Glutamatergic neuron (in vitro differentiated cells): ENCODE results near the gene SECISBP2. TPM values are rescaled to one million over a fixed set of nuclear protein-coding genes. Genes with fewer than 3 reads are reported as not detected.
A peak's percentile ranks its signal among the peaks of the same experiment; 100 is the strongest.

Experiments
- DNase-seq: peaks from one replicate; pipeline ENCODE4 v3.0.0; 2022
- H3K27ac Mint-ChIP-seq: one replicate; pipeline ENCODE4 v1.8.0; 2020; ENCODE audit warnings: mild to moderate bottlenecking, mixed read lengths, inconsistent platforms; ENCODE audit not compliant: unreplicated experiment
- H3K27me3 Mint-ChIP-seq: one replicate; pipeline ENCODE4 v1.8.0; 2020; ENCODE audit warnings: mild to moderate bottlenecking, moderate library complexity, mixed read lengths, inconsistent platforms; ENCODE audit not compliant: unreplicated experiment
- H3K36me3 Mint-ChIP-seq: one replicate; pipeline ENCODE4 v1.8.0; 2020; ENCODE audit warnings: mild to moderate bottlenecking, mixed read lengths, inconsistent platforms; ENCODE audit not compliant: unreplicated experiment
- H3K4me1 Mint-ChIP-seq: one replicate; pipeline ENCODE4 v1.8.0; 2020; ENCODE audit warnings: mild to moderate bottlenecking, low read depth, mixed read lengths, inconsistent platforms; ENCODE audit not compliant: unreplicated experiment
- H3K4me3 Mint-ChIP-seq: one replicate; pipeline ENCODE4 v1.8.0; 2020; ENCODE audit warnings: mild to moderate bottlenecking, mixed read lengths, inconsistent platforms; ENCODE audit not compliant: unreplicated experiment
- H3K9me3 Mint-ChIP-seq: one replicate; pipeline ENCODE4 v1.8.0; 2020; ENCODE audit warnings: mild to moderate bottlenecking, moderate library complexity, mixed read lengths, inconsistent platforms; ENCODE audit not compliant: unreplicated experiment
- CTCF ChIP-seq: fragments of 200-600 bp; sonication (generic); IDR thresholded peaks from one replicate; pipeline ENCODE4 v1.5.0; 2021; ENCODE audit not compliant: partially characterized antibody, unreplicated experiment
- total RNA-seq: library from RNA; stranded (reverse); fragmentation: NEBNext Ultra II Directional; extraction: Animal tissue kit (Norgen Biotek cat#: 25700); gene quantifications from one replicate; pipeline ENCODE4 v1.2.1, GENCODE V29; 2021; ENCODE audit not compliant: unreplicated experiment

Gene SECISBP2
- total RNA-seq, 1 donor from 2014 or later: 86.4 TPM

- DNase-seq: peak; percentile 49
- Mint-ChIP-seq H3K36me3 (peaks cover 9% of the 10 kb centered on the region), H3K4me3 (no peak overlapping the region), H3K4me1 (peaks cover 19% of the 10 kb centered on the region), H3K27me3 (peaks cover 8% of the 10 kb centered on the region), H3K27ac (no peak overlapping the region), H3K9me3 (peaks cover 12% of the 10 kb centered on the region)
- TF ChIP-seq CTCF: no peak
Measured at GRCh38 chr9:89372230-89372816, 54.0 kb downstream of the SECISBP2 start.

GRCh38 chr9:89372979-89373378 is 54.7 kb downstream of the SECISBP2 start:
- H3K36me3 Mint-ChIP-seq: peaks cover 11% of the 10 kb centered on the region
- H3K9me3 Mint-ChIP-seq: peaks cover 19% of the 10 kb centered on the region
- peaks cover 14% of the 10 kb centered on the region for H3K27me3 Mint-ChIP-seq
- H3K4me3 Mint-ChIP-seq: no peak overlapping the region
- no peak for TF ChIP-seq CTCF
- no peak overlapping the region for H3K27ac Mint-ChIP-seq
- DNase-seq: no peak
- H3K4me1 Mint-ChIP-seq: peaks cover 25% of the 10 kb centered on the region

GRCh38 chr9:89374176-89374575 is 55.9 kb downstream of the SECISBP2 start:
- peaks cover 18% of the 10 kb centered on the region for H3K36me3 Mint-ChIP-seq
- TF ChIP-seq CTCF: no peak
- no peak overlapping the region for H3K4me3 Mint-ChIP-seq
- H3K27me3 Mint-ChIP-seq: peaks cover 15% of the 10 kb centered on the region
- no peak for DNase-seq
- H3K4me1 Mint-ChIP-seq: peaks cover 26% of the 10 kb centered on the region
- peaks cover 23% of the 10 kb centered on the region for H3K9me3 Mint-ChIP-seq
- H3K27ac Mint-ChIP-seq: peak overlapping the region; percentile 12

- peak; percentile 43 for DNase-seq
- H3K4me3 Mint-ChIP-seq: peak overlapping the region; percentile 46
- H3K36me3 Mint-ChIP-seq: peaks cover 23% of the 10 kb centered on the region
- TF ChIP-seq CTCF: no peak
- H3K9me3 Mint-ChIP-seq: peaks cover 23% of the 10 kb centered on the region
- H3K4me1 Mint-ChIP-seq: peaks cover 26% of the 10 kb centered on the region
- H3K27me3 Mint-ChIP-seq: peaks cover 15% of the 10 kb centered on the region
- H3K27ac Mint-ChIP-seq: peak overlapping the region; percentile 59
Measured at GRCh38 chr9:89375191-89375760, 57.0 kb downstream of the SECISBP2 start.

GRCh38 chr9:89376286-89376685 is 58.0 kb downstream of the SECISBP2 start:
- peaks cover 25% of the 10 kb centered on the region for H3K9me3 Mint-ChIP-seq
- DNase-seq: no peak
- H3K4me1 Mint-ChIP-seq: peaks cover 26% of the 10 kb centered on the region
- TF ChIP-seq CTCF: no peak
- H3K27ac Mint-ChIP-seq: peak overlapping the region; percentile 82
- peaks cover 15% of the 10 kb centered on the region for H3K27me3 Mint-ChIP-seq
- H3K36me3 Mint-ChIP-seq: peaks cover 23% of the 10 kb centered on the region
- H3K4me3 Mint-ChIP-seq: peak overlapping the region; percentile 58
